ENCODE data around the gene KYAT1. TPM values are rescaled to one million over a fixed set of nuclear protein-coding genes. Genes with fewer than 3 reads are reported as not detected.

Gene KYAT1
- total and polyA plus RNA-seq, 2 of the 8 experiments (the other 6 are each of a cell fraction or from before 2014, with no cell fraction given): 30.4 to 42.2 TPM

GRCh38 chr9:128893354-128893753, 11.6 kb upstream of the KYAT1 start (continued):
- no peak for TF ChIP-seq TEAD4 (IDR thresholded peaks at IDR 0.05; ENCODE audit: low read depth, low read length)
- no peak for TF ChIP-seq SIX5 (IDR thresholded peaks at IDR 0.05; ENCODE audit: low read depth, low read length)
- no peak for TF ChIP-seq HDAC6 (IDR thresholded peaks at IDR 0.05; ENCODE audit: low read depth, low read length)
- TF ChIP-seq NRF1 (IDR thresholded peaks at IDR 0.05; ENCODE audit: low read depth, low read length): no peak
- no peak for TF ChIP-seq KDM1A (IDR thresholded peaks at IDR 0.05; ENCODE audit: borderline replicate concordance, low read length)
- no peak for TF ChIP-seq BRCA1 (IDR thresholded peaks at IDR 0.05; ENCODE audit: low read depth, low read length)
- TF ChIP-seq SIN3A (conservative IDR thresholded peaks at IDR 0.05 in 1 of 2, IDR thresholded peaks at IDR 0.05 in 1 of 2; ENCODE audit: low read depth in 1 of 2, low read length in 2 of 2): no peak

All from H1 (cell line).